OCI-LY3 (cell line): ENCODE measurements around the gene S1PR4.

ENCODE experiments used
- H2AFZ ChIP-seq: fragments of 200-600, 300-600 bp; shearing (Covaris generic); 2 replicates; pipeline ENCODE4 v1.6.0; 2014; ENCODE audit warnings: antibody characterized with exemption, low read depth, low read length
- H3K27ac ChIP-seq: fragments of 200-600, 300-600 bp; sonication (generic); 2 replicates; pipeline ENCODE4 v1.5.1; 2014; ENCODE audit warnings: mild to moderate bottlenecking, low read length, moderate library complexity, mixed read lengths
- H3K27me3 ChIP-seq: fragments of 200-600, 300-600 bp; sonication (generic); 2 replicates; pipeline ENCODE4 v1.6.1; 2014; ENCODE audit warnings: low read depth, low read length, mixed read lengths
- H3K36me3 ChIP-seq: fragments of 200-600, 300-600 bp; sonication (generic); replicated peaks from 2 replicates; pipeline ENCODE3; 2014; ENCODE audit warnings: low read depth, low read length, mixed read lengths
- H3K4me1 ChIP-seq: fragments of 300-600, 200-600 bp; sonication (generic); 2 replicates; pipeline ENCODE4 v1.6.1; 2014; ENCODE audit warnings: low read length, mixed read lengths
- H3K4me2 ChIP-seq: fragments of 200-600, 300-600 bp; sonication (generic); 2 replicates; pipeline ENCODE4 v1.6.1; 2014; ENCODE audit warnings: low read length, mixed read lengths
- H3K4me3 ChIP-seq: fragments of 300-600, 200-600 bp; sonication (generic); 2 replicates; pipeline ENCODE4 v1.5.1; 2014; ENCODE audit warnings: antibody characterized with exemption, mild to moderate bottlenecking, low read length, moderate library complexity
- H3K79me2 ChIP-seq: fragments of 300-600, 200-600 bp; shearing (Covaris generic); 2 replicates; pipeline ENCODE4 v1.6.1; 2014; ENCODE audit warnings: mild to moderate bottlenecking, low read length, mixed read lengths
- H3K9ac ChIP-seq: fragments of 300-600, 200-600 bp; shearing (Covaris generic); 2 replicates; pipeline ENCODE4 v1.6.0; 2014; ENCODE audit warnings: mild to moderate bottlenecking, low read length, moderate library complexity
- H3K9me3 ChIP-seq: fragments of 200-600, 300-600 bp; shearing (Covaris generic); 2 replicates; pipeline ENCODE4 v1.6.1; 2014; ENCODE audit warnings: low read length, mixed read lengths; ENCODE audit not compliant: insufficient read depth
- H4K20me1 ChIP-seq: fragments of 200-600, 300-600 bp; sonication (generic); 2 replicates; pipeline ENCODE4 v1.6.1; 2016; ENCODE audit warnings: low read length, mixed read lengths; ENCODE audit not compliant: insufficient read depth
- EZH2phosphoT487 ChIP-seq: fragments of 200-600 bp; shearing (Covaris generic); IDR thresholded peaks from 2 replicates; pipeline ENCODE4 v1.6.1; 2018; ENCODE audit warnings: antibody characterized with exemption, mixed run types, low read depth
- TF ChIP-seq, protein P1 (sequence below): fragments of 200-600, 300-600 bp; sonication (generic); IDR thresholded peaks from 2 replicates; pipeline ENCODE4 v1.5.1; 2014; ENCODE audit warnings: antibody characterized with exemption, low read length, low read depth

S1PR4 gene

DNA sequence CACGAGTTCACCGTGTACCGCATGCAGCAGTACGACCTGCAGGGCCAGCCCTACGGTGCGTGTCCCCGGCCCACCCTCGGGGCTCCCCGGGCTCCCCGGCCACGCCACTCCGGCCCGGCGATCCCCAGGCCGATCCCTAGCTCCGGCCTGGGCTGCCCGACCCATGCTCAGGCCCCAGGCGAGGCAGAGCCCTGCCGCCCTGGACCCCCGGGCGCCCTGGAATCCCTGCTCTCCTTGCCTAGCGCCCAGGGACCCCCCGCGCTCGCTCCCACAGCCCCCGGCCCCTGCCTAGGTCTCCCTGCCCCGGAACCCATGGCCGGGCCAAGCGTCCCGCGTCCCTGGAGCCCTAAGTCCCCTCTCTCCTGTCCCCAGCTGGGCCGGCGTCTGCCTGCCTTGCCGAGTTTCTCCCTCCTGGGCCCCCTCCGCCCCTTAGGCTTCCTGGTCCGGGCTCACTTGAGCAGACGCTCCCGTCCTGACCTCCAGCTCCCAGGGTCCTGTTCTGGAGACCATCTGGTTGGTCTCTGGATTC lies 7.7 kb downstream of the S1PR4 start:
- Histone ChIP-seq H3K27me3 (no peaks in the 10 kb centered on the region), H3K79me2 (peaks cover 55% of the 10 kb centered on the region), H4K20me1 (peaks cover 47% of the 10 kb centered on the region), H2AFZ (no peak overlapping the region), H3K4me2 (peak overlapping the region; percentile 99), H3K9me3 (no peaks in the 10 kb centered on the region), H3K4me1 (peaks cover 18% of the 10 kb centered on the region), H3K9ac (peak overlapping the region; percentile 88), H3K36me3 (peaks cover 14% of the 10 kb centered on the region), H3K4me3 (peak overlapping the region; percentile 96), H3K27ac (peak overlapping the region; percentile 7)
- TF ChIP-seq EZH2phosphoT487: no peak
- TF ChIP-seq, protein P1, sequence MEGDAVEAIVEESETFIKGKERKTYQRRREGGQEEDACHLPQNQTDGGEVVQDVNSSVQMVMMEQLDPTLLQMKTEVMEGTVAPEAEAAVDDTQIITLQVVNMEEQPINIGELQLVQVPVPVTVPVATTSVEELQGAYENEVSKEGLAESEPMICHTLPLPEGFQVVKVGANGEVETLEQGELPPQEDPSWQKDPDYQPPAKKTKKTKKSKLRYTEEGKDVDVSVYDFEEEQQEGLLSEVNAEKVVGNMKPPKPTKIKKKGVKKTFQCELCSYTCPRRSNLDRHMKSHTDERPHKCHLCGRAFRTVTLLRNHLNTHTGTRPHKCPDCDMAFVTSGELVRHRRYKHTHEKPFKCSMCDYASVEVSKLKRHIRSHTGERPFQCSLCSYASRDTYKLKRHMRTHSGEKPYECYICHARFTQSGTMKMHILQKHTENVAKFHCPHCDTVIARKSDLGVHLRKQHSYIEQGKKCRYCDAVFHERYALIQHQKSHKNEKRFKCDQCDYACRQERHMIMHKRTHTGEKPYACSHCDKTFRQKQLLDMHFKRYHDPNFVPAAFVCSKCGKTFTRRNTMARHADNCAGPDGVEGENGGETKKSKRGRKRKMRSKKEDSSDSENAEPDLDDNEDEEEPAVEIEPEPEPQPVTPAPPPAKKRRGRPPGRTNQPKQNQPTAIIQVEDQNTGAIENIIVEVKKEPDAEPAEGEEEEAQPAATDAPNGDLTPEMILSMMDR: no peak

DNA sequence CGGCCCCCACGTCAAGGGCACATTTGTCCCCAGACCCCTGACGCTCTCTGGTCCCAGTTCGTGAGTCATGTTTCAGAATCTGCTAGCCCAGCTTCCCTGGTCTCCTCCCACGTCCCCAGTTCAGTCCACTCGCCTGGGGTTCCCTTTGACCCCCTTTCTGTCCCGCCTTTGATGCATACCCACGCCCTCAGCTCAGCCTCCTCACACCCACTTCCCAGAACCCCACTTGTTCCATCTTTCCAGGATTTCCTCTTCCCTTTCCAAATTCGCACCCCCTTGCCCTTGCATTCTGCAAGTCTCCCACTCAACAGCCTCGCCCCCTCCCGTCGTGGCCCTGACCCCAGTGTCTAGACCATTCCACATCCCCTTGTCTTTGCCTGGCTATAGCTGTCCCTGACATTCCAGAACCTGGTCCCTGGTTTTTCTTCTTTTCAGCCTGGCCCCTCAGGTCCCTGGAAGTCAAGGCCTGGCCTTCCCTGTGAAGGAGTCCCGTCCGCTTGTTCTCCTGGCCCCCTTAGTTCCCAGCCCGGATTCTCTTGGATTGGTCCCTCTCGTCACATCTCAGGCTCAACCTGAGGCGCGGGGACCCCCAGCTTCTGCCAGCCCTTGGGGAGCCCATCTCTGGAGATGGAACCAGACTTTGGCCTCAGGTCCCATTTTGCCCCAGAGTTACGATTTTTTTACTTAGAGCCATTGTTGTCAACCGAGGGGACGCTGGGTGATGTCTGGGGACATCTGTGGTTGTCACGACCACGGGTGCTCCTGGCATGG lies 8.5 kb downstream of the S1PR4 start:
- Histone ChIP-seq H3K4me3 (peak overlapping the region; percentile 96), H4K20me1 (peaks cover 56% of the 10 kb centered on the region), H3K79me2 (peaks cover 64% of the 10 kb centered on the region), H3K9me3 (no peaks in the 10 kb centered on the region), H3K27me3 (no peaks in the 10 kb centered on the region), H3K4me2 (peak overlapping the region; percentile 99), H3K36me3 (peaks cover 17% of the 10 kb centered on the region), H3K4me1 (peaks cover 16% of the 10 kb centered on the region), H3K27ac (no peak overlapping the region), H3K9ac (peak overlapping the region; percentile 88), H2AFZ (no peak overlapping the region)
- no peak for TF ChIP-seq EZH2phosphoT487
- TF ChIP-seq, protein P1: no peak

GRCh38 chr19:3187662-3188511 lies 9.3 kb downstream of the S1PR4 start:
- Histone ChIP-seq H3K4me3 (no peak overlapping the region), H3K9ac (peak overlapping the region; percentile 88; the same call in 1 of the 2 replicates), H3K79me2 (peaks cover 71% of the 10 kb centered on the region), H3K27ac (no peak overlapping the region), H3K27me3 (no peaks in the 10 kb centered on the region), H2AFZ (no peak overlapping the region), H4K20me1 (peaks cover 61% of the 10 kb centered on the region), H3K36me3 (peaks cover 20% of the 10 kb centered on the region), H3K9me3 (no peaks in the 10 kb centered on the region), H3K4me1 (peaks cover 16% of the 10 kb centered on the region), H3K4me2 (no peak overlapping the region; the same call in 1 of the 2 replicates)
- no peak for TF ChIP-seq EZH2phosphoT487
- TF ChIP-seq, protein P1: no peak
